ENCODE results near the gene SLC10A7.

SLC10A7 gene

GRCh38 chr4:146263793-146264192 lies 257.9 kb downstream of the SLC10A7 start:
- Histone ChIP-seq H3K27me3 (replicated peaks; ENCODE audit: control insufficient read depth, insufficient read depth, low read length, poor library complexity, severe bottlenecking) (no peaks in the 10 kb centered on the region), H3K4me3 (ENCODE audit: insufficient read depth, low read depth, low read length, poor library complexity, severe bottlenecking) (no peak overlapping the region)

GRCh38 chr4:146261041-146261440 lies 260.7 kb downstream of the SLC10A7 start:
- no peaks in the 10 kb centered on the region for H3K9me3 ChIP-seq (ENCODE audit: control insufficient read depth, low read length)
- H3K27ac ChIP-seq (ENCODE audit: insufficient read depth, low read length, poor library complexity, severe bottlenecking): no peak overlapping the region
- no peaks in the 10 kb centered on the region for H3K4me1 ChIP-seq (ENCODE audit: control insufficient read depth, insufficient read depth, low read length, poor library complexity, severe bottlenecking)
- peaks cover 5% of the 10 kb centered on the region for H3K36me3 ChIP-seq (ENCODE audit: control insufficient read depth, insufficient read depth, low read length)
- DNase-seq: no peak
- no peak overlapping the region for H3K4me3 ChIP-seq (ENCODE audit: insufficient read depth, low read depth, low read length, poor library complexity, severe bottlenecking)
- no peaks in the 10 kb centered on the region for H3K27me3 ChIP-seq (replicated peaks; ENCODE audit: control insufficient read depth, insufficient read depth, low read length, poor library complexity, severe bottlenecking)

More at GRCh38 chr4:146263793-146264192, 257.9 kb downstream of the SLC10A7 start:
- Histone ChIP-seq H3K36me3 (ENCODE audit: control insufficient read depth, insufficient read depth, low read length) (no peaks in the 10 kb centered on the region), H3K9me3 (ENCODE audit: control insufficient read depth, low read length) (no peaks in the 10 kb centered on the region), H3K27ac (ENCODE audit: insufficient read depth, low read length, poor library complexity, severe bottlenecking) (no peak overlapping the region), H3K4me1 (ENCODE audit: control insufficient read depth, insufficient read depth, low read length, poor library complexity, severe bottlenecking) (no peaks in the 10 kb centered on the region)
- DNase-seq: no peak

DNA sequence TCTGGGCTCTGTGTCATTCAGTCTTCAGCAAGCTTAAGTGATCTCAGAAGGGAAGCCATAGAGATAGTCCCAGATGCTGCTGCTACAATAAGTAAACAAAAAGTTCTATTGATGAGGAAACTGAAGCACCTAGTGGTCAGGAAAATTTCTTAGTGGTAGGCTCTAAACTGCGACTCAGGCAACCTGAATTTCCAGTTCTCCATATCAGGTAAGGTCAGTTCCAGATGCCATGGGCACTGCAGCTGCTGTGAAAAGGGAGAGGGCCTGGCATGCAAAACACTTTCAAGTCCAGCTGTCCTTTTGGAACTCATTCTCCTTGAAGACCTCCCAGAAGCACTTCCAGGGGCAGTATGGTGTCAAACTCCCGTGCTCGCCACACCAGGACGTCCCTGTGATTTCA lies 261.2 kb downstream of the SLC10A7 start:
- Histone ChIP-seq H3K9me3 (ENCODE audit: control insufficient read depth, low read length) (no peaks in the 10 kb centered on the region), H3K36me3 (ENCODE audit: control insufficient read depth, insufficient read depth, low read length) (peaks cover 5% of the 10 kb centered on the region), H3K4me3 (ENCODE audit: insufficient read depth, low read depth, low read length, poor library complexity, severe bottlenecking) (no peak overlapping the region), H3K4me1 (ENCODE audit: control insufficient read depth, insufficient read depth, low read length, poor library complexity, severe bottlenecking) (no peaks in the 10 kb centered on the region), H3K27ac (ENCODE audit: insufficient read depth, low read length, poor library complexity, severe bottlenecking) (no peak overlapping the region), H3K27me3 (replicated peaks; ENCODE audit: control insufficient read depth, insufficient read depth, low read length, poor library complexity, severe bottlenecking) (no peaks in the 10 kb centered on the region)
- DNase-seq: no peak

DNA sequence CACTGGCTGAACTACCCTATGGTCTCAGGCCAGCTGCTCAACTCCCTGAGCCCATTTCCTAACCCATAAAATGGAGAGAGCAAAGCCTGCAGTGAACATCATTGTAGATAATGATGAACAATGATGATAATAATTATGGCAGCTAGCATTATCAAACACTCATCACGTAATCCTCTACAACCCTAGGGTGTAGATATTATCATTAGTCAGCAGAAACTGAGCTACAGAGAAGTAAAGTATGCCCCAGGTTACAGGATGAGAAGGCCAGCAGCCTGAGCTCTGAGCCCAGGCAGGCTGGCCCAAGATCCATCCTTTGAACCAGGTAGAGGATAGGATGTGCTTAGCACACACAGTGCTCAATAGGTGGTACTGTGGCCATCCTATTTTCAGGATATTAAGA lies 264.2 kb downstream of the SLC10A7 start:
- no peaks in the 10 kb centered on the region for H3K4me1 ChIP-seq (ENCODE audit: control insufficient read depth, insufficient read depth, low read length, poor library complexity, severe bottlenecking)
- no peak overlapping the region for H3K27ac ChIP-seq (ENCODE audit: insufficient read depth, low read length, poor library complexity, severe bottlenecking)
- DNase-seq: no peak
- no peaks in the 10 kb centered on the region for H3K27me3 ChIP-seq (replicated peaks; ENCODE audit: control insufficient read depth, insufficient read depth, low read length, poor library complexity, severe bottlenecking)
- H3K9me3 ChIP-seq (ENCODE audit: control insufficient read depth, low read length): no peaks in the 10 kb centered on the region
- H3K4me3 ChIP-seq (ENCODE audit: insufficient read depth, low read depth, low read length, poor library complexity, severe bottlenecking): no peak overlapping the region
- H3K36me3 ChIP-seq (ENCODE audit: control insufficient read depth, insufficient read depth, low read length): peaks cover 5% of the 10 kb centered on the region

GRCh38 chr4:146256328-146256727 lies 265.4 kb downstream of the SLC10A7 start:
- DNase-seq: no peak
- Histone ChIP-seq H3K4me3 (ENCODE audit: insufficient read depth, low read depth, low read length, poor library complexity, severe bottlenecking) (no peak overlapping the region), H3K4me1 (ENCODE audit: control insufficient read depth, insufficient read depth, low read length, poor library complexity, severe bottlenecking) (no peaks in the 10 kb centered on the region), H3K36me3 (ENCODE audit: control insufficient read depth, insufficient read depth, low read length) (peaks cover 5% of the 10 kb centered on the region), H3K9me3 (ENCODE audit: control insufficient read depth, low read length) (no peaks in the 10 kb centered on the region), H3K27ac (ENCODE audit: insufficient read depth, low read length, poor library complexity, severe bottlenecking) (no peak overlapping the region), H3K27me3 (replicated peaks; ENCODE audit: control insufficient read depth, insufficient read depth, low read length, poor library complexity, severe bottlenecking) (no peaks in the 10 kb centered on the region)

- DNase-seq: no peak
- no peaks in the 10 kb centered on the region for H3K9me3 ChIP-seq (ENCODE audit: control insufficient read depth, low read length)
- no peak overlapping the region for H3K27ac ChIP-seq (ENCODE audit: insufficient read depth, low read length, poor library complexity, severe bottlenecking)
- no peaks in the 10 kb centered on the region for H3K4me1 ChIP-seq (ENCODE audit: control insufficient read depth, insufficient read depth, low read length, poor library complexity, severe bottlenecking)
- H3K4me3 ChIP-seq (ENCODE audit: insufficient read depth, low read depth, low read length, poor library complexity, severe bottlenecking): no peak overlapping the region
- peaks cover 5% of the 10 kb centered on the region for H3K36me3 ChIP-seq (ENCODE audit: control insufficient read depth, insufficient read depth, low read length)
- H3K27me3 ChIP-seq (replicated peaks; ENCODE audit: control insufficient read depth, insufficient read depth, low read length, poor library complexity, severe bottlenecking): no peaks in the 10 kb centered on the region
Observed at GRCh38 chr4:146255874-146256273, 265.9 kb downstream of the SLC10A7 start.

GRCh38 chr4:146255463-146255862 lies 266.3 kb downstream of the SLC10A7 start:
- Histone ChIP-seq H3K4me3 (ENCODE audit: insufficient read depth, low read depth, low read length, poor library complexity, severe bottlenecking) (no peak overlapping the region), H3K27me3 (replicated peaks; ENCODE audit: control insufficient read depth, insufficient read depth, low read length, poor library complexity, severe bottlenecking) (no peaks in the 10 kb centered on the region), H3K4me1 (ENCODE audit: control insufficient read depth, insufficient read depth, low read length, poor library complexity, severe bottlenecking) (no peaks in the 10 kb centered on the region), H3K27ac (ENCODE audit: insufficient read depth, low read length, poor library complexity, severe bottlenecking) (no peak overlapping the region), H3K9me3 (ENCODE audit: control insufficient read depth, low read length) (no peaks in the 10 kb centered on the region), H3K36me3 (ENCODE audit: control insufficient read depth, insufficient read depth, low read length) (peaks cover 5% of the 10 kb centered on the region)
- no peak for DNase-seq

GRCh38 chr4:146252969-146253611 lies 268.6 kb downstream of the SLC10A7 start:
- DNase-seq: no peak
- Histone ChIP-seq H3K36me3 (ENCODE audit: control insufficient read depth, insufficient read depth, low read length) (peaks cover 5% of the 10 kb centered on the region), H3K4me1 (ENCODE audit: control insufficient read depth, insufficient read depth, low read length, poor library complexity, severe bottlenecking) (no peaks in the 10 kb centered on the region), H3K27me3 (replicated peaks; ENCODE audit: control insufficient read depth, insufficient read depth, low read length, poor library complexity, severe bottlenecking) (no peaks in the 10 kb centered on the region), H3K9me3 (ENCODE audit: control insufficient read depth, low read length) (no peaks in the 10 kb centered on the region), H3K4me3 (ENCODE audit: insufficient read depth, low read depth, low read length, poor library complexity, severe bottlenecking) (no peak overlapping the region), H3K27ac (ENCODE audit: insufficient read depth, low read length, poor library complexity, severe bottlenecking) (no peak overlapping the region)

- H3K9me3 ChIP-seq (ENCODE audit: control insufficient read depth, low read length): no peaks in the 10 kb centered on the region
- peaks cover 10% of the 10 kb centered on the region for H3K4me1 ChIP-seq (ENCODE audit: control insufficient read depth, insufficient read depth, low read length, poor library complexity, severe bottlenecking)
- DNase-seq: no peak
- H3K4me3 ChIP-seq (ENCODE audit: insufficient read depth, low read depth, low read length, poor library complexity, severe bottlenecking): no peak overlapping the region
- H3K27ac ChIP-seq (ENCODE audit: insufficient read depth, low read length, poor library complexity, severe bottlenecking): no peak overlapping the region
- no peaks in the 10 kb centered on the region for H3K27me3 ChIP-seq (replicated peaks; ENCODE audit: control insufficient read depth, insufficient read depth, low read length, poor library complexity, severe bottlenecking)
- no peaks in the 10 kb centered on the region for H3K36me3 ChIP-seq (ENCODE audit: control insufficient read depth, insufficient read depth, low read length)
Observed at GRCh38 chr4:146247356-146247755, 274.4 kb downstream of the SLC10A7 start.

DNA sequence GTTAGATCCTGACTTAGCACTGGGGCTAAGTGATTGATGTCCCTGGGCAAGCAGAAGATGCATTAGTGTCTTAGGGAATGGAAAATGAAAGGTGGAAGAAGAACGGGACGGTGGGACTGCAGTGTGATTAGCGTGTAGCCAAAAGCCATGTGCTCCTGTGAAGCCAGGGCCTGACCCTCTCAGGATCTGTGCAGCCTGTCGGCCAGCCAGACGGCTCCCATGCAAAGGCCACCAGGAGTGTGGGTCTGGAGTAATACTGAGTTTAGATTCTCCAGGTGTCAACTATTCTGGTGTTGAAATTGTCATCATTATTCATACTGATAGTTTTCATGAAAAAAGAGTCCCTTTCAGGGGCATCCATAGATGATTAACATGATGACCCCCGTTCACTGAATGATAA lies 275.4 kb downstream of the SLC10A7 start:
- DNase-seq: no peak
- H3K4me3 ChIP-seq (ENCODE audit: insufficient read depth, low read depth, low read length, poor library complexity, severe bottlenecking): no peak overlapping the region
- peaks cover 10% of the 10 kb centered on the region for H3K4me1 ChIP-seq (ENCODE audit: control insufficient read depth, insufficient read depth, low read length, poor library complexity, severe bottlenecking)
- no peaks in the 10 kb centered on the region for H3K9me3 ChIP-seq (ENCODE audit: control insufficient read depth, low read length)
- H3K27me3 ChIP-seq (replicated peaks; ENCODE audit: control insufficient read depth, insufficient read depth, low read length, poor library complexity, severe bottlenecking): no peaks in the 10 kb centered on the region
- no peaks in the 10 kb centered on the region for H3K36me3 ChIP-seq (ENCODE audit: control insufficient read depth, insufficient read depth, low read length)
- H3K27ac ChIP-seq (ENCODE audit: insufficient read depth, low read length, poor library complexity, severe bottlenecking): no peak overlapping the region
